K562 treated with DMSO at 1 percent for 48 hours (cell line): ENCODE results near the gene SCYGR7. TPM values are rescaled to one million over a fixed set of nuclear protein-coding genes. Genes with fewer than 3 reads are reported as not detected.

Experiments used
- total RNA-seq: library from RNA; unstranded; fragments of 300-600 nt; gene quantifications from 2 replicates; pipeline ENCODE4 v1.2.3, GENCODE V29; 2022; ENCODE audit warnings: low replicate concordance; ENCODE audit errors: extremely low read depth

Gene SCYGR7, protein sequence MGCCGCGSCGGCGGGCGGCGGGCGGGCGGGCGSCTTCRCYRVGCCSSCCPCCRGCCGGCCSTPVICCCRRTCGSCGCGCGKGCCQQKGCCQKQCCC
- not detected in 2 replicates for total RNA-seq

DNA sequence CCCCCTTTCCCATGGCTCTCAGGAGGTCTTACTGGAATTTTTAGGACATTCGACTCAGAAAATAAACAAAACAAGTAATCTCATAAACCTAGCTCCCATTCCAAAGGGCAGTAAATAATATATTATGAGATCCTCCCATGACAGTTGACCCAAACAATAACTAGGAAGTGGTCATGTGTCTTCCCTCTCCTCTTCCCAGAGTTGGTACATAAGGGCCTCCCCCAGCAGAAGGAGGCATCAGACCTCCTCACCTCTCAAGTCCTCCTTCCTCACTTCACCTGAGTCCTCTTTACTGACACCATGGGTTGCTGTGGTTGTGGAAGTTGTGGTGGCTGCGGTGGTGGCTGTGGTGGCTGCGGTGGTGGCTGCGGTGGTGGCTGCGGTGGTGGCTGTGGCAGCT lies at the start of gene SCYGR7:
Gene SCYGR7, plus strand, starts transcription at position 301 of the 400 bp plus-strand sequence. Its CDS starts 0 bp downstream, at position 301.

DNA sequence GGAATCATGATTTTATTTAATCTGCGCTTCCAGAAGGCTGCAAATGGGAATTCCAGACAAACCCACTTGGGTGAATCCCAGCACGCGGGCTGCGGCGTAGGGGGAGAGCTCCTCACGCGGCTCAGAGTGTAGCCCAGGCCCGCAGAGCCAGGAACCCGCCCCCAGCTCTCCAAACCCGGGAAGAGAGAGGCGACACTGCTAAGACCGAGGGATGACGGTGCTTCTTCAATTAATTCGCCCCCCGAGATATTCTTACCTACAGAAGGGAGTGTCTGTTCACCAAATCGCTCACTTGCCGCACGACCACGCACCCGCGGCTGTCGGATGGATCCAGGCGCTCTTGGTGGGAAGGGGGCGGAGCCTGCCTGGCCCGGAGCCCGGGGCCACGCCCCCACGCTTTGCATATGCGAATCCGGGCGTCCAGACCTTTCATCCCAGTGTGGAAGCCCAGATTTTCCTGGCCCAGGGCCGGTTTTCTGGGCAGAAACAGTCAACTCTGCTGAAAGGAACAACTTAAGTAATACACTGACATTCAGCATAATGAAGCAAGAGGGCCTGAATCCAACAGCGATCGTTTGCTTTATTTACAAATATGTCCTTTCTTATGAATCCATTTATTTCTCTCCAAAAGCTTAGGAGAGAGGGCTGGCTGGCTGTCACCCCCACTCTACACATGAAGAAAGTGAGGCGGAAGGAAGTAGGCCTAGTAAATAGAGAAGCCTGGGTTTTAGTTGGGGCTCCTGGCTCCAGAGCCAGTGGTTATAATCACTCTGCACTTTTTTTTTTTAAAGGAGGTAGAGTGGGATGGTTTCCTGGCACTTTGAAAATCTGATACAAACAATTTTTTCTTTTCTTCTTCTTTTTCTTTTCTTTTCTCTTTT lies 10.2 kb upstream of the SCYGR7 start, which contains the start of gene SLC19A3:
Gene SLC19A3, minus strand, starts transcription at position 342 of the 881 bp plus-strand sequence. CDS start 15,710 bp downstream, outside the sequence.

DNA sequence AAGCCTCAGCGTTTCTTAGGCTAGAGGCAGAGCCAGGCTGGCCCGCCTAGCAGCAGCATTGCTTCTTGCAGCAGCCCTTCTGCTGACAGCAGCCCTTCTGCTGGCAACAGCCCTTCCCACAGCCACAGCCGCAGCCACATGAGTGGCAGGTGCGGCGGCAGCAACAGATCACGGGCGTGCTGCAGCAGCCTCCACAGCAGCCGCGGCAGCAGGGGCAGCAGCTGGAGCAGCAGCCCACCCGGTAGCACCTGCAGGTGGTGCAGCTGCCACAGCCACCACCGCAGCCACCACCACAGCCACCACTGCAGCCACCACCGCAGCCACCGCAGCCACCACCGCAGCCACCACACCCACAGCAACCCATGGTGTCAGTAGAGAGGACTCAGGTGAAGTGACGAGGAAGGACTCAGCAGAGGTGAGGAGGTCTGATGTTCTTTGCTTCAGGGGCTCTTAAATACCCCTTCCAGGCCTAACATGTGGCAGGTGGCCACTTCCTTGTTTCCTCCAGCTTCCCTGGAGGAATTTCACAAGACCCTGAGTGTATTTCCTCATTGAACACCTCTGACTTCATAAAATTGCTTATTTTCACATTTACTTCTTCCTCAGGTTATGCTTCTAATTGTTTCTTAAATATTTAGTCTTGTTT lies 3.6 kb upstream of the SCYGR7 start, which contains the start of gene SCYGR6:
Gene SCYGR6, minus strand, starts transcription at position 364 of the 646 bp plus-strand sequence. Its CDS starts 0 bp downstream, at position 364.

DNA sequence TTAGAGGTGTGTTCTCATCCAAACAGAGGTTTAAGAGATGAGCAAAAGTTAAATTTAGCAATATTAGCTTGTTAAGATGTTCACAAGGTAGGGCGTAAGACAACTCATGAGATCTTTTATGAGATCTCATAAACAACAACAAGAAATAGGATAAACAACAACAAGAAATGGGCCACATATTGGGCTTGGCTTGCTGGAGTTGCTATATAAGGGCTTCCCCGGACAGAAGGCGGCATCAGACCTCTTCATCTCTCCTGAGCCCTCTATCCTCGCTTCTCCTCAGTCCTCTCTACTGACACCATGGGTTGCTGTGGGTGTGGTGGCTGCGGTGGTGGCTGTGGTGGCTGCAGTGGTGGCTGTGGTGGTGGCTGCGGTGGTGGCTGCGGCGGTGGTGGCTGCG lies 17.5 kb downstream of the SCYGR7 start, which contains the start of gene SCYGR8:
Gene SCYGR8, plus strand, starts transcription at position 301 of the 400 bp plus-strand sequence. Its CDS starts 0 bp downstream, at position 301.

Other genes with a start within 250 kb of the SCYGR7 start
- gene SCYGR2, start 129.4 kb upstream of the SCYGR7 start, total RNA-seq = not detected in 2 replicates
- gene SCYGR3, start 113.5 kb upstream of the SCYGR7 start, total RNA-seq = not detected in 2 replicates
- not detected in 2 replicates for gene SCYGR4, start 110.8 kb upstream of the SCYGR7 start, total RNA-seq
- gene SCYGR5, start 61.5 kb upstream of the SCYGR7 start, total RNA-seq = not detected in 2 replicates
- gene SLC19A3, start 10.3 kb upstream of the SCYGR7 start, total RNA-seq = not detected in 2 replicates
- gene SCYGR6, start 3.6 kb upstream of the SCYGR7 start, total RNA-seq = not detected in 2 replicates
- gene SCYGR8, start 17.6 kb downstream of the SCYGR7 start, total RNA-seq = not detected in 2 replicates
- gene CCL20, start 85.5 kb downstream of the SCYGR7 start, total RNA-seq = not detected in 2 replicates
- not detected in 2 replicates for gene DAW1, start 143.3 kb downstream of the SCYGR7 start, total RNA-seq